K562 (cell line): Measurements from ENCODE around the gene TBC1D10A. TPM values are rescaled to one million over a fixed set of nuclear protein-coding genes. Genes with fewer than 3 reads are reported as not detected.

Experiments
- ATAC-seq: fragments of 200-7000 bp; cut with Tn5 transposase; 3 replicates; pipeline ENCODE4 v1.9.1; 2020; ENCODE audit warnings: moderate library complexity
- BruUV-seq: library from RNA; stranded (reverse); fragments of 400-500 nt; replicated peaks from 2 replicates; lab custom pipeline; 2021; lab: Mats Ljungman, UMichigan
- CTCF ChIA-PET: fragments of 300-600 bp; formaldehyde crosslinking; extraction: SDS; loops from one replicate; lab custom pipeline; 2021; ENCODE audit warnings: low intra/inter-chr PET ratio; lab: Yijun Ruan, JAX
- POLR2A ChIA-PET: fragments of 300-600, 350-650 bp; sonication (Branson Sonifier 250); formaldehyde crosslinking; extraction: SDS; loops from one replicate; lab custom pipeline; 2021; ENCODE audit warnings: antibody characterized with exemption, inconsistent platforms; lab: Yijun Ruan, JAX
- DNase-seq, 4 experiments: peaks; one replicate each; pipeline versions ENCODE4 v3.0.0 to v3.0.0-alpha.2; 2011 to 2018; ENCODE audit warnings: low spot score in 3 of 4, mixed read lengths in 3 of 4; ENCODE audit errors: extremely low read depth in 1 of 4
- FAIRE-seq: peaks from 2 replicates; lab custom pipeline; 2011; peaks lifted over from hg19 to GRCh38; lab: Jason Lieb, UNC
- H2AFZ ChIP-seq: 2 replicates; pipeline ENCODE4 v1.6.0; 2011; ENCODE audit warnings: low read depth, low read length, control low read depth, inconsistent platforms
- H3K27ac ChIP-seq: fragments of 200-600 bp; 3 replicates; pipeline ENCODE4 v1.8.0; 2011; ENCODE audit warnings: low read depth, mild to moderate bottlenecking, control low read depth, inconsistent platforms, low read length, moderate library complexity, mixed read lengths; ENCODE audit errors: extremely low read depth
- H3K27me3 ChIP-seq, 2 experiments: fragments of 300-600 bp in 1 of 2; 2 replicates in 1 of 2; 3 replicates in 1 of 2; pipeline versions ENCODE4 v1.6.0 to v1.8.0; 2011; ENCODE audit warnings: inconsistent platforms in 2 of 2, low read length in 2 of 2, mild to moderate bottlenecking in 1 of 2, mixed read lengths in 1 of 2, moderate library complexity in 1 of 2; ENCODE audit not compliant: control insufficient read depth in 2 of 2, insufficient read depth in 2 of 2
- H3K36me3 ChIP-seq: fragments of 300-600 bp; 3 replicates; pipeline ENCODE4 v1.8.0; 2011; ENCODE audit warnings: mild to moderate bottlenecking, low read length, inconsistent platforms; ENCODE audit not compliant: control insufficient read depth, insufficient read depth
- H3K4me1 ChIP-seq, 2 experiments: fragments of 200-600 bp in 1 of 2; replicated peaks in 1 of 2; 2 replicates in 1 of 2; 3 replicates in 1 of 2; pipeline versions ENCODE4 v1.5.1 to v1.8.0; 2011; ENCODE audit warnings: inconsistent platforms in 2 of 2, low read length in 2 of 2, mild to moderate bottlenecking in 1 of 2, mixed read lengths in 1 of 2, moderate library complexity in 1 of 2; ENCODE audit not compliant: control insufficient read depth in 2 of 2, insufficient read depth in 2 of 2
- H3K4me2 ChIP-seq: 2 replicates; pipeline ENCODE4 v1.6.1; 2011; ENCODE audit warnings: low read length, control low read depth, inconsistent platforms, mixed read lengths; ENCODE audit not compliant: insufficient read depth
- H3K4me3 ChIP-seq: fragments of 200-600 bp; sonication (generic), shearing (Covaris generic); 2 replicates; pipeline ENCODE4 v1.5.1; 2016; ENCODE audit warnings: control low read depth, inconsistent platforms
- H3K79me2 ChIP-seq: fragments of 200-600 bp; 3 replicates; pipeline ENCODE4 v1.8.0; 2011; ENCODE audit warnings: low read length, inconsistent platforms; ENCODE audit not compliant: control insufficient read depth, insufficient read depth
- H3K9ac ChIP-seq, 2 experiments: 2 replicates each; pipeline versions ENCODE4 v1.6.0 to v1.6.1; 2011; ENCODE audit warnings: low read depth in 2 of 2, low read length in 2 of 2, control low read depth in 1 of 2, inconsistent platforms in 1 of 2, mild to moderate bottlenecking in 1 of 2, mixed read lengths in 1 of 2; ENCODE audit not compliant: insufficient read depth in 1 of 2
- H3K9me1 ChIP-seq: one replicate; pipeline ENCODE4 v1.6.0; 2011; ENCODE audit warnings: inconsistent platforms, mild to moderate bottlenecking, low read length, moderate library complexity; ENCODE audit not compliant: control insufficient read depth, insufficient read depth
- H3K9me3 ChIP-seq: replicated peaks from 2 replicates; pipeline ENCODE4 v1.5.1; 2011; ENCODE audit warnings: low read depth, low read length, inconsistent platforms; ENCODE audit not compliant: control insufficient read depth, insufficient read depth
- H4K20me1 ChIP-seq: replicated peaks from 2 replicates; pipeline ENCODE4 v1.6.1; 2011; ENCODE audit warnings: low read length, inconsistent platforms, mixed read lengths; ENCODE audit not compliant: control insufficient read depth, insufficient read depth
- CREM ChIP-seq: IDR thresholded peaks from 2 replicates; pipeline ENCODE4 v1.6.1; 2014; ENCODE audit warnings: antibody characterized with exemption, low read depth
- DPF2 ChIP-seq: fragments of 450-650 bp; IDR thresholded peaks from 2 replicates; pipeline ENCODE4 v1.6.1; 2016
- ELF4 ChIP-seq: fragments of 450-650 bp; formaldehyde crosslinking; IDR thresholded peaks from 2 replicates; pipeline ENCODE4 v1.4.0; 2022; ENCODE audit warnings: missing genetic modification characterization
- HDAC2 ChIP-seq: fragments of 450-650 bp; IDR thresholded peaks from 2 replicates; pipeline ENCODE4 v1.6.1; 2016; ENCODE audit warnings: mild to moderate bottlenecking
- MAFG ChIP-seq: fragments of 450-650 bp; conservative IDR thresholded peaks from 2 replicates; pipeline ENCODE4 v1.6.1; 2016; ENCODE audit warnings: missing genetic modification characterization, missing compliant biosample characterization
- NFYB ChIP-seq: IDR thresholded peaks from 2 replicates; pipeline ENCODE4 v1.6.1; 2011; ENCODE audit warnings: mild to moderate bottlenecking, moderate library complexity; ENCODE audit not compliant: insufficient read length; ENCODE audit errors: extremely low read depth
- PPARD ChIP-seq: fragments of 250-450 bp; sonication (Bioruptor Pico); IDR thresholded peaks from 2 replicates; pipeline ENCODE4 v1.8.0; 2022; ENCODE audit warnings: inconsistent platforms, mild to moderate bottlenecking, moderate library complexity
- PTBP1 ChIP-seq: fragments of 200-400 bp; formaldehyde crosslinking; IDR thresholded peaks from 2 replicates; pipeline ENCODE4 v1.6.1; 2017; ENCODE audit warnings: low read depth, low read length
- RAD21 ChIP-seq, 2 experiments: fragments of 250-450 bp in 1 of 2; fragments of 450-650 bp in 1 of 2; sonication (Bioruptor Pico) in 1 of 2; formaldehyde crosslinking in 1 of 2; IDR thresholded peaks in 1 of 2; conservative IDR thresholded peaks in 1 of 2; 2 replicates each; pipeline versions ENCODE4 v1.4.0 to v1.8.0; 2020 to 2022; ENCODE audit warnings: mild to moderate bottlenecking in 2 of 2, moderate library complexity in 1 of 2
- RBM34 ChIP-seq: fragments of 200-400 bp; formaldehyde crosslinking; IDR thresholded peaks from 2 replicates; pipeline ENCODE4 v1.6.1; 2018; ENCODE audit warnings: low read length, borderline replicate concordance; ENCODE audit not compliant: insufficient read depth
- U2AF1 ChIP-seq: fragments of 200-400 bp; formaldehyde crosslinking; optimal IDR thresholded peaks from 2 replicates; pipeline ENCODE3; 2017; ENCODE audit warnings: mild to moderate bottlenecking, low read depth, low read length, moderate library complexity
- ZC3H4 ChIP-seq: sonication (generic); formaldehyde crosslinking; IDR thresholded peaks from 2 replicates; pipeline ENCODE4 v1.9.0; 2021; ENCODE audit warnings: missing genetic modification reagents, borderline replicate concordance
- ZFX ChIP-seq: sonication (generic); formaldehyde crosslinking; IDR thresholded peaks from 2 replicates; pipeline ENCODE4 v1.8.0; 2022; ENCODE audit warnings: mild to moderate bottlenecking, missing genetic modification reagents, moderate library complexity
- ZZZ3 ChIP-seq: fragments of 450-650 bp; IDR thresholded peaks from 2 replicates; pipeline ENCODE4 v1.6.1; 2016; ENCODE audit warnings: antibody characterized with exemption, mild to moderate bottlenecking, moderate library complexity
- WGBS: fragments of 100-300 bp; shearing (Covaris generic); methylation state at CpG from one replicate; pipeline ENCODE4 v1.1.6; 2016; ENCODE audit warnings: low coverage, mixed read lengths; ENCODE audit not compliant: insufficient coverage; ENCODE audit errors: missing lambda C conversion rate; 5-methylcytosine and 5-hydroxymethylcytosine counted together
- in situ Hi-C: fragments of 300-500 bp; cut with MboI; formaldehyde crosslinking; loops from 4 replicates; pipeline ENCODE4 v1.15.0; 2018; ENCODE audit warnings: inconsistent platforms, mixed read lengths
- intact Hi-C: fragments of 100-400 bp; cut with micrococcal nuclease; formaldehyde crosslinking; loops from 2 replicates; pipeline ENCODE4 v1.14.2; 2022
- polyA plus RNA-seq, 8 experiments: library from polyadenylated mRNA; depleted of rRNA in 4 of 8; stranded (reverse) in 5 of 8; unstranded in 3 of 8; fragments of >200 nt; fragmentation: Nextera tagmentation in 2 of 8; fragmentation: Illumina TruSeq in 1 of 8; extraction: Ambion mirVana in 2 of 8; extraction: Trizol in 1 of 8; gene quantifications; 2 replicates each; pipeline versions ENCODE4 v1.2.1 to v1.2.3, GENCODE V29; 2011 to 2014; ENCODE audit warnings: inconsistent platforms in 1 of 8, missing spikeins in 1 of 8
- total RNA-seq, 7 experiments: library from RNA; depleted of rRNA in 6 of 7; stranded (reverse); fragments of >200 nt in 6 of 7; fragmentation: Illumina TruSeq in 2 of 7; extraction: Trizol in 2 of 7; gene quantifications; 2 replicates each; pipeline versions ENCODE4 v1.2.1 to v1.2.3, GENCODE V29; 2011 to 2021; ENCODE audit warnings: low replicate concordance in 1 of 7
- TF ChIP-seq, protein P1 (sequence below): sonication (generic); formaldehyde crosslinking; IDR thresholded peaks from 2 replicates; pipeline ENCODE4 v1.8.0; 2022; ENCODE audit warnings: missing genetic modification reagents, mild to moderate bottlenecking, borderline replicate concordance

TBC1D10A gene
- total and polyA plus RNA-seq, 9 of the 15 experiments (the other 6 are each of a cell fraction or from before 2014, with no cell fraction given), result 0.13 to 10.4 (median 4.6) TPM

DNA sequence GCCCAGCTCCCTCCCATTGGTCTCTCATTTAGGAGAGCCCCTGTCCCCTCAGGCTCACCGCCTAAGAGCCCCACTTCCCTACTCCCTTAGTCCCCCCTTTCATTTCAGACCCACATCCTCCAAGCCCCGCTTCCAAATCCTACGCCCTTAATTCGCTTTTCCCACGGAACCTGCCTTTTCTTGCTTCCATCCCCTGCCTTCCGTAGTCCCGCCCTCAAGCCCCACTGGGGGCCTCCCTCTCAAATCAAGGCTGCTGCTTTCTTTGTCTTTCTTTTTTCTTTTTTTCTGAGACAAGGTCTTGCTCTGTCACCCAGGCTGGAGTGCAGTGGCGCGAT lies 30.5 kb upstream of the TBC1D10A start:
- Histone ChIP-seq H3K9ac (peak overlapping the region; percentile 93 to 99; a peak in 3 of 4 replicates), H3K79me2 (peaks cover 42% of the 10 kb centered on the region), H3K4me3 (peak overlapping the region; percentile 75), H3K9me1 (no peaks in the 10 kb centered on the region), H3K4me2 (peak overlapping the region; percentile 94), H4K20me1 (no peaks in the 10 kb centered on the region; the same call in 1 of the 2 replicates), H3K4me1 (peaks cover 12 to 14% of the 10 kb centered on the region in 2 experiments; a peak in 4 of 5 replicates), H3K27ac (peak overlapping the region; percentile 95), H2AFZ (peak overlapping the region; percentile 97), H3K27me3 (no peaks in the 10 kb centered on the region), H3K36me3 (peaks cover 21% of the 10 kb centered on the region), H3K9me3 (no peaks in the 10 kb centered on the region)
- intact Hi-C loops (no loop called here), in situ Hi-C loops (no loop called here)
- ATAC-seq, result no peak
- no peak for FAIRE-seq
- ChIA-PET CTCF (no interaction called here), POLR2A (interaction anchor here (0.5 to 2.1 kb wide), 12 partner anchors 12 to 87 kb away, joined by 3 to 8 read pairs (median 4); partner anchors contain the start of gene TBC1D10A)
- DNase-seq, result no peak
- no TSS peak for BruUV-seq
- TF ChIP-seq MAFG (tag) (no peak), HDAC2 (no peak), CREM (no peak), ZC3H4 (no peak), PTBP1 (no peak), U2AF1 (no peak), NFYB (no peak), ZFX (CRISPR knock-in tag) (no peak), DPF2 (no peak), ZZZ3 (no peak), PPARD (no peak), RBM34 (no peak), RAD21 (CRISPR knock-in tag; conservative IDR thresholded peaks at IDR 0.05 in 1 of 2, IDR thresholded peaks at IDR 0.05 in 1 of 2) (no peak), ELF4 (CRISPR knock-in tag) (no peak)
- TF ChIP-seq, protein P1, sequence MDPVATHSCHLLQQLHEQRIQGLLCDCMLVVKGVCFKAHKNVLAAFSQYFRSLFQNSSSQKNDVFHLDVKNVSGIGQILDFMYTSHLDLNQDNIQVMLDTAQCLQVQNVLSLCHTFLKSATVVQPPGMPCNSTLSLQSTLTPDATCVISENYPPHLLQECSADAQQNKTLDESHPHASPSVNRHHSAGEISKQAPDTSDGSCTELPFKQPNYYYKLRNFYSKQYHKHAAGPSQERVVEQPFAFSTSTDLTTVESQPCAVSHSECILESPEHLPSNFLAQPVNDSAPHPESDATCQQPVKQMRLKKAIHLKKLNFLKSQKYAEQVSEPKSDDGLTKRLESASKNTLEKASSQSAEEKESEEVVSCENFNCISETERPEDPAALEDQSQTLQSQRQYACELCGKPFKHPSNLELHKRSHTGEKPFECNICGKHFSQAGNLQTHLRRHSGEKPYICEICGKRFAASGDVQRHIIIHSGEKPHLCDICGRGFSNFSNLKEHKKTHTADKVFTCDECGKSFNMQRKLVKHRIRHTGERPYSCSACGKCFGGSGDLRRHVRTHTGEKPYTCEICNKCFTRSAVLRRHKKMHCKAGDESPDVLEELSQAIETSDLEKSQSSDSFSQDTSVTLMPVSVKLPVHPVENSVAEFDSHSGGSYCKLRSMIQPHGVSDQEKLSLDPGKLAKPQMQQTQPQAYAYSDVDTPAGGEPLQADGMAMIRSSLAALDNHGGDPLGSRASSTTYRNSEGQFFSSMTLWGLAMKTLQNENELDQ, result no peak
- 13% methylated on average over 9 of the region's 9 CpGs for WGBS
